H9 (cell line): Measurements from ENCODE around the gene PNMA8A. TPM values are rescaled to one million over a fixed set of nuclear protein-coding genes. Genes with fewer than 3 reads are reported as not detected.
"Not testable (repeated sequence)": the region's sequence is repeated elsewhere in the genome, so short reads cannot be mapped to it uniquely, and the experiment has no call there.

Experiments used
- DNase-seq: peaks from one replicate; pipeline ENCODE4 v3.0.0-alpha.2; 2017
- H2AFZ ChIP-seq: one replicate; pipeline ENCODE4 v1.6.1; 2013; ENCODE audit warnings: mild to moderate bottlenecking, low read length, control low read depth, moderate library complexity
- H2AK5ac ChIP-seq: 2 replicates; pipeline ENCODE4 v1.6.1; 2013; ENCODE audit warnings: low read length, control low read depth, mixed read lengths; ENCODE audit not compliant: insufficient read length
- H2BK120ac ChIP-seq: one replicate; pipeline ENCODE4 v1.6.1; 2013; ENCODE audit warnings: low read depth, mild to moderate bottlenecking, low read length, control low read depth, inconsistent platforms; ENCODE audit not compliant: poor library complexity, severe bottlenecking
- H2BK12ac ChIP-seq: 2 replicates; pipeline ENCODE4 v1.6.1; 2013; ENCODE audit warnings: low read length, control low read depth, mixed read lengths, low read depth; ENCODE audit not compliant: insufficient read length
- H2BK15ac ChIP-seq: 2 replicates; pipeline ENCODE4 v1.6.1; 2013; ENCODE audit warnings: low read depth, low read length, control low read depth
- H2BK20ac ChIP-seq: one replicate; pipeline ENCODE4 v1.6.1; 2013; ENCODE audit warnings: low read depth, mild to moderate bottlenecking, low read length, control low read depth, inconsistent platforms; ENCODE audit not compliant: poor library complexity, severe bottlenecking
- H2BK5ac ChIP-seq: 2 replicates; pipeline ENCODE4 v1.6.1; 2013; ENCODE audit warnings: low read length, control low read depth, mixed read lengths; ENCODE audit not compliant: insufficient read length
- H3K14ac ChIP-seq: 2 replicates; pipeline ENCODE4 v1.6.1; 2013; ENCODE audit warnings: low read length, control low read depth; ENCODE audit not compliant: insufficient read depth
- H3K18ac ChIP-seq: 2 replicates; pipeline ENCODE4 v1.6.1; 2013; ENCODE audit warnings: low read depth, mild to moderate bottlenecking, mixed read lengths, low read length, control low read depth; ENCODE audit not compliant: insufficient read length
- H3K23ac ChIP-seq: 2 replicates; pipeline ENCODE4 v1.6.1; 2013; ENCODE audit warnings: low read length, control low read depth, mixed read lengths, low read depth; ENCODE audit not compliant: insufficient read length
- H3K23me2 ChIP-seq: 2 replicates; pipeline ENCODE4 v1.6.1; 2013; ENCODE audit warnings: low read depth, mild to moderate bottlenecking, mixed read lengths, low read length, control low read depth; ENCODE audit not compliant: insufficient read length, poor library complexity, severe bottlenecking
- H3K27ac ChIP-seq: 2 replicates; pipeline ENCODE4 v1.5.1; 2013; ENCODE audit warnings: low read length, control low read depth, mixed read lengths, low read depth; ENCODE audit not compliant: insufficient read length
- H3K27me3 ChIP-seq: 2 replicates; pipeline ENCODE4 v1.6.1; 2013; ENCODE audit warnings: low read length, control low read depth, inconsistent platforms; ENCODE audit not compliant: insufficient read depth
- H3K4ac ChIP-seq: 2 replicates; pipeline ENCODE4 v1.6.1; 2013; ENCODE audit warnings: low read depth, mild to moderate bottlenecking, control low read depth, inconsistent platforms, low read length, moderate library complexity
- H3K4me1 ChIP-seq: 2 replicates; pipeline ENCODE4 v1.6.1; 2013; ENCODE audit warnings: low read length, control low read depth, inconsistent platforms; ENCODE audit not compliant: insufficient read depth
- H3K4me2 ChIP-seq: 2 replicates; pipeline ENCODE4 v1.6.1; 2013; ENCODE audit warnings: low read length, control low read depth, mixed read lengths; ENCODE audit not compliant: insufficient read length, insufficient read depth
- H3K56ac ChIP-seq: 2 replicates; pipeline ENCODE4 v1.6.1; 2013; ENCODE audit warnings: low read depth, mild to moderate bottlenecking, mixed read lengths, low read length, control low read depth; ENCODE audit not compliant: insufficient read length
- H3K79me1 ChIP-seq: 2 replicates; pipeline ENCODE4 v1.6.1; 2013; ENCODE audit warnings: low read depth, mild to moderate bottlenecking, moderate library complexity, low read length, control low read depth, inconsistent platforms; ENCODE audit not compliant: insufficient read depth, poor library complexity, severe bottlenecking
- H3K79me2 ChIP-seq: 2 replicates; pipeline ENCODE4 v1.6.1; 2013; ENCODE audit warnings: low read length, control low read depth, inconsistent platforms; ENCODE audit not compliant: insufficient read depth
- H3K9ac ChIP-seq: 2 replicates; pipeline ENCODE4 v1.6.1; 2013; ENCODE audit warnings: low read length, control low read depth, mixed read lengths; ENCODE audit not compliant: insufficient read length; ENCODE audit errors: extremely low read depth
- H3K9me3 ChIP-seq: one replicate; pipeline ENCODE4 v1.6.1; 2013; ENCODE audit warnings: low read depth, low read length, inconsistent platforms; ENCODE audit not compliant: control insufficient read depth
- H3T11ph ChIP-seq: one replicate; pipeline ENCODE4 v1.6.1; 2013; ENCODE audit warnings: mild to moderate bottlenecking, low read length, control low read depth, inconsistent platforms
- H4K20me1 ChIP-seq: one replicate; pipeline ENCODE4 v1.6.1; 2013; ENCODE audit not compliant: control insufficient read depth, insufficient read length, insufficient read depth
- H4K5ac ChIP-seq: 2 replicates; pipeline ENCODE4 v1.6.1; 2013; ENCODE audit warnings: low read depth, mild to moderate bottlenecking, mixed read lengths, low read length, control low read depth; ENCODE audit not compliant: insufficient read length
- H4K8ac ChIP-seq: replicated peaks from 2 replicates; pipeline ENCODE4 v1.6.1; 2013; ENCODE audit warnings: low read length, control low read depth, mixed read lengths, low read depth; ENCODE audit not compliant: insufficient read length
- H4K91ac ChIP-seq: 2 replicates; pipeline ENCODE4 v1.6.1; 2013; ENCODE audit warnings: low read depth, mild to moderate bottlenecking, moderate library complexity, mixed read lengths, low read length, control low read depth; ENCODE audit not compliant: insufficient read length
- H3K27ac Mint-ChIP-seq, 3 experiments: 2 replicates in 2 of 3; 3 replicates in 1 of 3; pipeline ENCODE4 v1.8.0; 2020 to 2021; ENCODE audit warnings: mixed read lengths in 3 of 3, mild to moderate bottlenecking in 1 of 3, moderate library complexity in 1 of 3
- H3K27me3 Mint-ChIP-seq: 2 replicates; pipeline ENCODE4 v1.8.0; 2021; ENCODE audit warnings: low read depth, mild to moderate bottlenecking, moderate library complexity, mixed read lengths
- H3K36me3 Mint-ChIP-seq, 3 experiments: 2 replicates in 2 of 3; 3 replicates in 1 of 3; pipeline ENCODE4 v1.8.0; 2020 to 2021; ENCODE audit warnings: low read depth in 3 of 3, mixed read lengths in 3 of 3; ENCODE audit not compliant: insufficient read depth in 1 of 3
- H3K4me1 Mint-ChIP-seq, 2 experiments: 2 replicates each; pipeline ENCODE4 v1.8.0; 2020; ENCODE audit warnings: mixed read lengths in 2 of 2
- H3K4me3 Mint-ChIP-seq, 2 experiments: 2 replicates in 1 of 2; 3 replicates in 1 of 2; pipeline ENCODE4 v1.8.0; 2020 to 2021; ENCODE audit warnings: mild to moderate bottlenecking in 2 of 2, mixed read lengths in 2 of 2, moderate library complexity in 1 of 2
- H3K9me3 Mint-ChIP-seq, 2 experiments: 2 replicates in 1 of 2; 3 replicates in 1 of 2; pipeline ENCODE4 v1.8.0; 2020; ENCODE audit warnings: mild to moderate bottlenecking in 2 of 2, mixed read lengths in 2 of 2, moderate library complexity in 1 of 2
- WGBS: extraction: QIAGEN DNeasy Blood & Tissue Kit; methylation state at CpG from one replicate; pipeline ENCODE4 v1.1.7; 2013; ENCODE audit warnings: missing lambda C conversion rate, low lambda C conversion rate, mixed read lengths; ENCODE audit not compliant: insufficient read length; ENCODE audit errors: extremely low coverage; 5-methylcytosine and 5-hydroxymethylcytosine counted together
- total RNA-seq: library from RNA; stranded (reverse); gene quantifications from 2 replicates; pipeline ENCODE4 v1.2.1, GENCODE V29; 2021
- TF ChIP-seq, protein P1 (sequence below): fragments of 200-600 bp; sonication (generic); conservative IDR thresholded peaks from 3 replicates; pipeline ENCODE4 v1.8.0; 2021; ENCODE audit warnings: antibody characterized with exemption, mild to moderate bottlenecking

Gene PNMA8A
- total RNA-seq, 1 experiment from 2014 or later, result 22.6 TPM

DNA sequence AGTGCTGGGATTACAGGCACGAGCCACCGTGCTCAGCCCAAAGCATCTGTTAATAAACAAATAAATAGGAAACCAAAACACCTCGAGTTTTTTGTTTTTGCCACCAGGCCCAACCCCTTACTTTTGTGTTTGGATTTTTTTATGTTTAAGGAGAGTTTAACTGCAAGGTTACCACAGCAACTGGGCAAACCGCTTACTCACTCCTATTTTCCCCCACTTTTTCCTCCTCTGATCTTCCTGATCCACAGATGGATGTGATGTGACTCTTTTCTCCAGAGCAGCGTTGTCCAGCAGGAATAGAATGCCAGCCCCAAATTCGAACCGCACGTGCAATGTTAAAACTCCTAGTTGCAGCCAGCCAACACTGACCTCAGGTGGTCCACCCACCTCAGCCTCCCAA is 26.4 kb upstream of the PNMA8A start:
- WGBS, result no CpG with 5 or more reads among the region's 8 CpGs
- Histone ChIP-seq H3K27me3 (no peaks in the 10 kb centered on the region; the same call in 1 of the 2 replicates), H3K23ac (no peak overlapping the region), H3K9ac (no peak overlapping the region), H3K9me3 (no peaks in the 10 kb centered on the region), H3K27ac (no peak overlapping the region), H4K20me1 (no peaks in the 10 kb centered on the region), H3K79me2 (no peaks in the 10 kb centered on the region), H2AFZ (no peak overlapping the region), H4K5ac (no peak overlapping the region), H3K4me2 (no peak overlapping the region), H3K79me1 (no peaks in the 10 kb centered on the region), H2BK20ac (no peak overlapping the region), H4K91ac (no peak overlapping the region), H2BK12ac (no peak overlapping the region), H3K14ac (no peak overlapping the region), H3K23me2 (peaks cover 11% of the 10 kb centered on the region), H2BK120ac (no peak overlapping the region), H2AK5ac (no peak overlapping the region), H3K4me1 (no peaks in the 10 kb centered on the region), H2BK5ac (no peak overlapping the region), H3K18ac (no peak overlapping the region), H3K56ac (no peak overlapping the region), H3T11ph (no peak overlapping the region), H4K8ac (no peak overlapping the region), H2BK15ac (no peak overlapping the region), H3K4ac (no peak overlapping the region)
- DNase-seq, result no peak
- Mint-ChIP-seq H3K27ac (no peak overlapping the region), H3K9me3 (no peaks in the 10 kb centered on the region; a peak in 1 of 5 replicates), H3K36me3 (peaks cover 0 to 7% (median 3%) of the 10 kb centered on the region in 3 experiments; a peak in 3 of 7 replicates), H3K27me3 (peaks cover 22% of the 10 kb centered on the region), H3K4me3 (no peak overlapping the region), H3K4me1 (peaks cover 4 to 19% of the 10 kb centered on the region in 2 experiments; a peak in 3 of 4 replicates)
- TF ChIP-seq, protein P1, sequence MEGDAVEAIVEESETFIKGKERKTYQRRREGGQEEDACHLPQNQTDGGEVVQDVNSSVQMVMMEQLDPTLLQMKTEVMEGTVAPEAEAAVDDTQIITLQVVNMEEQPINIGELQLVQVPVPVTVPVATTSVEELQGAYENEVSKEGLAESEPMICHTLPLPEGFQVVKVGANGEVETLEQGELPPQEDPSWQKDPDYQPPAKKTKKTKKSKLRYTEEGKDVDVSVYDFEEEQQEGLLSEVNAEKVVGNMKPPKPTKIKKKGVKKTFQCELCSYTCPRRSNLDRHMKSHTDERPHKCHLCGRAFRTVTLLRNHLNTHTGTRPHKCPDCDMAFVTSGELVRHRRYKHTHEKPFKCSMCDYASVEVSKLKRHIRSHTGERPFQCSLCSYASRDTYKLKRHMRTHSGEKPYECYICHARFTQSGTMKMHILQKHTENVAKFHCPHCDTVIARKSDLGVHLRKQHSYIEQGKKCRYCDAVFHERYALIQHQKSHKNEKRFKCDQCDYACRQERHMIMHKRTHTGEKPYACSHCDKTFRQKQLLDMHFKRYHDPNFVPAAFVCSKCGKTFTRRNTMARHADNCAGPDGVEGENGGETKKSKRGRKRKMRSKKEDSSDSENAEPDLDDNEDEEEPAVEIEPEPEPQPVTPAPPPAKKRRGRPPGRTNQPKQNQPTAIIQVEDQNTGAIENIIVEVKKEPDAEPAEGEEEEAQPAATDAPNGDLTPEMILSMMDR, result no peak

DNA sequence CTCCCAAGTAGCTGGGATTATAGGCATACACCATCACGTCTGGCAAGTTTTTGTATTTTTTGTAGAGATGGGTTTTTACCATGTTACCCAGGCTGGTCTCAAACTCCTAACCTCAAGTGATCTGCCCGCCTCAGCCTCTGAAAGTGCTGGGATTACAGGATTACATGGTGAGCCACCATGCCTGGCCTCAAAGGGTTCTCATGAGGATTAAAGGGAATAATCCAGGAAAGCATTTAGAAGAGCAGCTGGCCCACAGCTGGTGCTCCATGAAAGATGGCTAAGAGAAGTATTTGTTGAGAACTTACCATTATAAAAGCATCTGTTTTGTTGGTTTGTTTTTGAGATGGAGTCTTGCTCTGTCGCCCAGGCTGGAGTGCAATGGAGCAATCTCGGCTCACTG is 25.5 kb upstream of the PNMA8A start:
- Mint-ChIP-seq H3K4me1 (peaks cover 4 to 26% of the 10 kb centered on the region in 2 experiments; a peak in 3 of 4 replicates), H3K27me3 (peaks cover 26% of the 10 kb centered on the region)
- not testable (repeated sequence) for H2BK5ac ChIP-seq, H2BK12ac ChIP-seq, H3K4me2 ChIP-seq, H3T11ph ChIP-seq, H3K36me3 Mint-ChIP-seq, H3K27me3 ChIP-seq, DNase-seq, H4K20me1 ChIP-seq, H4K91ac ChIP-seq, H2AK5ac ChIP-seq, H3K4me3 Mint-ChIP-seq, H3K9ac ChIP-seq, H2BK15ac ChIP-seq, H2AFZ ChIP-seq, H3K27ac ChIP-seq, H2BK120ac ChIP-seq, H3K23ac ChIP-seq, H3K18ac ChIP-seq, H3K56ac ChIP-seq, H3K4me1 ChIP-seq, H3K4ac ChIP-seq, H3K14ac ChIP-seq, H4K8ac ChIP-seq, H3K79me2 ChIP-seq, H3K27ac Mint-ChIP-seq, H3K9me3 ChIP-seq, H2BK20ac ChIP-seq, H3K9me3 Mint-ChIP-seq, H3K79me1 ChIP-seq, H4K5ac ChIP-seq
- no CpG with 5 or more reads among the region's 4 CpGs for WGBS
- H3K23me2 ChIP-seq, result peaks cover 11% of the 10 kb centered on the region
